Loucy (cell line): ENCODE measurements around the gene RAD51B.
"Not testable (repeated sequence)": the region's sequence is repeated elsewhere in the genome, so short reads cannot be mapped to it uniquely, and the experiment has no call there.

ENCODE experiments used
- H2AFZ ChIP-seq: fragments of 200-600 bp; sonication (generic); 2 replicates; pipeline ENCODE4 v1.6.0; 2016; ENCODE audit warnings: antibody characterized with exemption, mild to moderate bottlenecking, low read length, moderate library complexity
- H3F3A ChIP-seq: fragments of 200-600 bp; 2 replicates; pipeline ENCODE4 v1.6.0; 2016; ENCODE audit warnings: antibody characterized with exemption, low read depth, mild to moderate bottlenecking
- H3K27me3 ChIP-seq: fragments of 200-600 bp; sonication (generic); 2 replicates; pipeline ENCODE4 v1.6.1; 2014; ENCODE audit warnings: low read length, mild to moderate bottlenecking; ENCODE audit not compliant: insufficient read depth, poor library complexity, severe bottlenecking
- H3K36me3 ChIP-seq: fragments of 200-600 bp; sonication (generic); 2 replicates; pipeline ENCODE4 v1.6.1; 2016; ENCODE audit warnings: low read length; ENCODE audit not compliant: insufficient read depth
- H3K4me1 ChIP-seq: fragments of 200-600 bp; sonication (generic); 2 replicates; pipeline ENCODE4 v1.5.1; 2014; ENCODE audit warnings: low read length, mild to moderate bottlenecking; ENCODE audit not compliant: insufficient read depth, poor library complexity, severe bottlenecking
- H3K4me2 ChIP-seq: fragments of 200-600 bp; sonication (generic); 2 replicates; pipeline ENCODE4 v1.6.0; 2014; ENCODE audit warnings: antibody characterized with exemption, low read length, low read depth, mild to moderate bottlenecking; ENCODE audit not compliant: poor library complexity, severe bottlenecking
- H3K4me3 ChIP-seq: fragments of 200-600 bp; sonication (generic); 2 replicates; pipeline ENCODE4 v1.5.1; 2014; ENCODE audit warnings: low read length, mild to moderate bottlenecking, mixed read lengths; ENCODE audit not compliant: poor library complexity, severe bottlenecking
- H3K79me2 ChIP-seq: fragments of 200-600 bp; sonication (generic); 2 replicates; pipeline ENCODE4 v1.6.1; 2014; ENCODE audit warnings: low read length; ENCODE audit not compliant: insufficient read depth
- H3K9ac ChIP-seq: fragments of 200-600 bp; sonication (generic); 2 replicates; pipeline ENCODE4 v1.6.0; 2014; ENCODE audit warnings: mild to moderate bottlenecking, low read depth, low read length, moderate library complexity; ENCODE audit not compliant: poor library complexity, severe bottlenecking
- H3K9me2 ChIP-seq: fragments of 200-600 bp; sonication (generic); replicated peaks from 2 replicates; pipeline ENCODE4 v1.6.1; 2016; ENCODE audit warnings: low read depth, low read length, mixed read lengths
- H3K9me3 ChIP-seq: fragments of 200-600 bp; sonication (generic); 2 replicates; pipeline ENCODE4 v1.6.1; 2014; ENCODE audit warnings: mild to moderate bottlenecking, antibody characterized with exemption, low read length, low read depth; ENCODE audit not compliant: insufficient read depth
- H4K20me1 ChIP-seq: fragments of 200-600 bp; sonication (generic); 2 replicates; pipeline ENCODE4 v1.6.0; 2014; ENCODE audit warnings: antibody characterized with exemption, low read length, mild to moderate bottlenecking; ENCODE audit not compliant: insufficient read depth, poor library complexity, severe bottlenecking
- CTCF ChIP-seq: fragments of 200-600 bp; sonication (generic); conservative IDR thresholded peaks from 2 replicates; pipeline ENCODE4 v1.5.1; 2014; ENCODE audit warnings: mild to moderate bottlenecking, antibody characterized with exemption, low read length
- EZH2phosphoT487 ChIP-seq: fragments of 200-600 bp; IDR thresholded peaks from 2 replicates; pipeline ENCODE4 v1.6.1; 2018; ENCODE audit warnings: antibody characterized with exemption, mild to moderate bottlenecking, moderate library complexity, borderline replicate concordance

Gene RAD51B

DNA sequence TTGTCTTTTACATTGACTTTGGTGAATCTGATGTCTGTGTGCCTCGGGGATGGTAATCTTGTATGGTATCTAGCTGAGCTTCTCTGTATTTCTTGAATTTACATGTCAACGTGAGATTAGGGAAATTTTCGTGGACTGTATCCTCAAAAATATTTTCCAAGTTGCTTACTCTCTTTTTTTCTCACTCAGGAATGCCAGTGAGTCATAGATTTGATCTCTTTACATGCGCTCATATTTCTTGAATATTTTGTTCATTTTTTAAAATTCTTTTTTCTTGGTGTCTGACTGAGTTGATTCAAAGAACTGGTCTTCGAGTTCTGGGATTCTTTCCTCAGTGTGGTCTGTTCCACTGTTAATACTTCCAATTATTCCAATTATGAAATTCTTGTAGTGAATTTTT, 207.7 kb downstream of the RAD51B start:
- Histone ChIP-seq H3K27me3 (no peaks in the 10 kb centered on the region), H3K9me2 (no peaks in the 10 kb centered on the region), H3K4me2 (no peak overlapping the region), H3K4me3 (no peak overlapping the region), H2AFZ (no peak overlapping the region), H3K36me3 (no peaks in the 10 kb centered on the region; the same call in 1 of the 2 replicates), H3K9ac (no peak overlapping the region), H3F3A (no peaks in the 10 kb centered on the region), H3K79me2 (no peaks in the 10 kb centered on the region), H3K4me1 (no peaks in the 10 kb centered on the region), H3K9me3 (peaks cover 11% of the 10 kb centered on the region), H4K20me1 (no peaks in the 10 kb centered on the region)
- TF ChIP-seq EZH2phosphoT487, result no peak
- TF ChIP-seq CTCF, result no peak

DNA sequence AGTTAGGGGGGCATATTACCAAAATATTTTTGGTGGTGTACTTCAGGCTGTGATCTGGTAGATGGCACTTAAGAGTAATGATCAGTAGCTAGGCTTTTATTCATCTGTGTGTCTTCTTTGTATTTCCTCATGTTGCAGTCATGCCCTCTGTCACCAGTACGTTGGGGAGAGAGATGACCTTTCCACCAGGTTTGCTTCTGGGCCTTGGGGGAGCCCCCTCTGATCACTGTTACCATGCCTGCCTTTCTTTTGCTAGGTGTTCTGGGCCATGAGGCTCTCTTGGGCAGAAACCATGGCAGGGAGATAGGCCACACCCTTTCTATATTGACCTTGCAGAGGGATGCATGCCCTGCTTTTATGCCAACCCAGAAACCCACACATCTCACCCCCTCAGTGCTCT, 208.5 kb downstream of the RAD51B start:
- H3K27me3 ChIP-seq, result no peaks in the 10 kb centered on the region
- H3K9me2 ChIP-seq, result no peaks in the 10 kb centered on the region
- no peaks in the 10 kb centered on the region for H3K4me1 ChIP-seq
- H4K20me1 ChIP-seq, result no peaks in the 10 kb centered on the region
- H2AFZ ChIP-seq, result no peak overlapping the region
- H3F3A ChIP-seq, result no peaks in the 10 kb centered on the region
- H3K4me2 ChIP-seq, result no peak overlapping the region
- H3K4me3 ChIP-seq, result no peak overlapping the region
- no peaks in the 10 kb centered on the region; the same call in 1 of the 2 replicates for H3K36me3 ChIP-seq
- H3K79me2 ChIP-seq, result no peaks in the 10 kb centered on the region
- no peak for TF ChIP-seq EZH2phosphoT487
- TF ChIP-seq CTCF, result no peak
- peaks cover 11% of the 10 kb centered on the region for H3K9me3 ChIP-seq
- H3K9ac ChIP-seq, result no peak overlapping the region

DNA sequence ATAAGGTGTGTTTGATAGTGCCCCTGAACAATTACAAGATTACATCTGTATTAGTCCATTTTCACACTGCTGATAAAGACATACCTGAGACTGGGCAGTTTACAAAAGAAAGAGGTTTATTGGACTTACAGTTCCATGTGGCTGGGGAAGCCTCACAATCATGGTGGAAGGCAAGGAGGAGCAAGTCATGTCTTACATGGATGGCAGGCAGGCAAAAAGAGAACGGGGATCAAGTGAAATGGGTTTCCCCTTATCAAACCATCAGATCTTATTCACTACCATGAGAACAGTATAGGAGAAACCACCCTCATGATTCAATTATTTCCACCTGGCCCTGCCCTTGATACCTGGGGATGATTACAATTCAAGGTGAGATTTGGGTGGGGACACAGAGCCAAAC, 211.4 kb downstream of the RAD51B start:
- not testable (repeated sequence) for H3K9me2 ChIP-seq, H3K4me2 ChIP-seq, H4K20me1 ChIP-seq, H3K9ac ChIP-seq, H3K4me1 ChIP-seq, H3K27me3 ChIP-seq, H3K4me3 ChIP-seq, H3K36me3 ChIP-seq, H3F3A ChIP-seq, H2AFZ ChIP-seq, H3K79me2 ChIP-seq
- peaks cover 11% of the 10 kb centered on the region for H3K9me3 ChIP-seq

- H3K79me2 ChIP-seq, result no peaks in the 10 kb centered on the region
- no peaks in the 10 kb centered on the region; the same call in 1 of the 2 replicates for H3K36me3 ChIP-seq
- no peaks in the 10 kb centered on the region for H3K4me1 ChIP-seq
- H3K4me2 ChIP-seq, result no peak overlapping the region
- peaks cover 11% of the 10 kb centered on the region for H3K9me3 ChIP-seq
- H3K27me3 ChIP-seq, result no peaks in the 10 kb centered on the region
- no peaks in the 10 kb centered on the region for H3K9me2 ChIP-seq
- H4K20me1 ChIP-seq, result no peaks in the 10 kb centered on the region
- TF ChIP-seq EZH2phosphoT487 (no peak), CTCF (no peak)
- no peak overlapping the region for H2AFZ ChIP-seq
- no peak overlapping the region for H3K4me3 ChIP-seq
- 0 out of 2 replicates have a peak, but pooled peaks cover 3% of the 10 kb centered on the region for H3F3A ChIP-seq
- H3K9ac ChIP-seq, result no peak overlapping the region
Measured at GRCh38 chr14:68032154-68032553, 212.6 kb downstream of the RAD51B start.
